WTC11 (cell line): ENCODE measurements around the gene CATSPER1. TPM values are rescaled to one million over a fixed set of nuclear protein-coding genes. Genes with fewer than 3 reads are reported as not detected.

Source experiments
- ATAC-seq: fragments of 200-7000 bp; cut with Tn5 transposase; 2 replicates; pipeline ENCODE4 v1.10.0; 2021; ENCODE audit warnings: mild to moderate bottlenecking, moderate library complexity
- CTCF ChIA-PET: fragments of 300-600 bp; sonication (Branson Sonifier 250); formaldehyde crosslinking; loops from one replicate; lab custom pipeline; 2021; ENCODE audit warnings: antibody characterized with exemption; lab: Charles Lee
- POLR2A ChIA-PET: fragments of 350-600 bp; sonication (Branson Sonifier 250); formaldehyde crosslinking; loops from one replicate; lab custom pipeline; 2021; ENCODE audit warnings: antibody characterized with exemption; lab: Charles Lee
- DNase-seq: peaks from one replicate; pipeline ENCODE4 v3.0.0; 2021; ENCODE audit warnings: low spot score
- H3K27ac Mint-ChIP-seq: 2 replicates; pipeline ENCODE4 v1.8.0; 2021; ENCODE audit warnings: mixed read lengths
- H3K27me3 Mint-ChIP-seq: 2 replicates; pipeline ENCODE4 v1.8.0; 2021; ENCODE audit warnings: low read depth, mild to moderate bottlenecking, moderate library complexity, mixed read lengths
- H3K36me3 Mint-ChIP-seq: 2 replicates; pipeline ENCODE4 v1.8.0; 2021; ENCODE audit warnings: mixed read lengths
- H3K4me1 Mint-ChIP-seq: 2 replicates; pipeline ENCODE4 v1.8.0; 2022; ENCODE audit warnings: mixed read lengths
- H3K4me3 Mint-ChIP-seq: 2 replicates; pipeline ENCODE4 v1.8.0; 2021; ENCODE audit warnings: mild to moderate bottlenecking, moderate library complexity, mixed read lengths
- H3K9me3 Mint-ChIP-seq: 2 replicates; pipeline ENCODE4 v1.8.0; 2021; ENCODE audit warnings: mixed read lengths
- ARID4B ChIP-seq: sonication (generic); formaldehyde crosslinking; IDR thresholded peaks from 2 replicates; pipeline ENCODE4 v1.8.0; 2023; ENCODE audit warnings: missing genetic modification reagents, mild to moderate bottlenecking, borderline replicate concordance
- ATF6 ChIP-seq: sonication (generic); formaldehyde crosslinking; IDR thresholded peaks from 2 replicates; pipeline ENCODE4 v1.8.1; 2023; ENCODE audit warnings: mild to moderate bottlenecking, missing genetic modification reagents
- CDX4 ChIP-seq: fragments of 250-450 bp; sonication (Bioruptor Pico); IDR thresholded peaks from 2 replicates; pipeline ENCODE4 v1.9.0; 2021; ENCODE audit warnings: moderate library complexity, mild to moderate bottlenecking, inconsistent platforms, borderline replicate concordance
- CREB1 ChIP-seq: sonication (generic); formaldehyde crosslinking; IDR thresholded peaks from 2 replicates; pipeline ENCODE4 v1.8.0; 2023; ENCODE audit warnings: mild to moderate bottlenecking, missing genetic modification reagents
- CREM ChIP-seq: sonication (generic); formaldehyde crosslinking; IDR thresholded peaks from 2 replicates; pipeline ENCODE4 v1.8.1; 2022; ENCODE audit warnings: mild to moderate bottlenecking, missing genetic modification reagents, moderate library complexity
- CTCF ChIP-seq: fragments of 200-600 bp; IDR thresholded peaks from 2 replicates; pipeline ENCODE4 v1.8.0; 2022; ENCODE audit warnings: antibody characterized with exemption
- E2F4 ChIP-seq: sonication (generic); formaldehyde crosslinking; IDR thresholded peaks from 2 replicates; pipeline ENCODE4 v1.8.1; 2022; ENCODE audit warnings: low read depth, mild to moderate bottlenecking, moderate library complexity, missing genetic modification reagents, borderline replicate concordance
- EMX1 ChIP-seq: fragments of 250-450 bp; sonication (Bioruptor Pico); IDR thresholded peaks from 2 replicates; pipeline ENCODE4 v1.8.0; 2021; ENCODE audit warnings: mild to moderate bottlenecking
- FOXJ3 ChIP-seq: sonication (generic); formaldehyde crosslinking; IDR thresholded peaks from 2 replicates; pipeline ENCODE4 v1.9.0; 2021; ENCODE audit warnings: missing genetic modification reagents, mild to moderate bottlenecking, borderline replicate concordance
- GRHL2 ChIP-seq: fragments of 250-450 bp; sonication (Bioruptor Pico); IDR thresholded peaks from 2 replicates; pipeline ENCODE4 v1.8.0; 2022; ENCODE audit warnings: mild to moderate bottlenecking, moderate library complexity; ENCODE audit not compliant: insufficient replicate concordance, severe bottlenecking
- IRF1 ChIP-seq: sonication (generic); formaldehyde crosslinking; IDR thresholded peaks from 2 replicates; pipeline ENCODE4 v1.8.0; 2023; ENCODE audit warnings: missing genetic modification reagents
- JAZF1 ChIP-seq: fragments of 250-450 bp; sonication (Bioruptor Pico); IDR thresholded peaks from 2 replicates; pipeline ENCODE4 v1.9.0; 2021; ENCODE audit warnings: moderate library complexity, mild to moderate bottlenecking, inconsistent platforms
- JUN ChIP-seq: sonication (generic); formaldehyde crosslinking; IDR thresholded peaks from 2 replicates; pipeline ENCODE4 v1.8.0; 2023; ENCODE audit warnings: mild to moderate bottlenecking, missing genetic modification reagents
- KAT7 ChIP-seq: sonication (generic); formaldehyde crosslinking; IDR thresholded peaks from 2 replicates; pipeline ENCODE4 v1.8.1; 2023; ENCODE audit warnings: missing genetic modification reagents, mild to moderate bottlenecking, borderline replicate concordance
- NFYB ChIP-seq: sonication (generic); formaldehyde crosslinking; conservative IDR thresholded peaks from 2 replicates; pipeline ENCODE4 v1.8.0; 2022; ENCODE audit warnings: low read depth, missing genetic modification reagents
- RORB ChIP-seq: fragments of 250-450 bp; sonication (Bioruptor Pico); IDR thresholded peaks from 2 replicates; pipeline ENCODE4 v1.9.0; 2021; ENCODE audit warnings: mild to moderate bottlenecking
- SMAD4 ChIP-seq: sonication (generic); formaldehyde crosslinking; IDR thresholded peaks from 2 replicates; pipeline ENCODE4 v1.8.0; 2022; ENCODE audit warnings: mild to moderate bottlenecking, missing genetic modification reagents
- SP1 ChIP-seq: sonication (generic); formaldehyde crosslinking; conservative IDR thresholded peaks from 2 replicates; pipeline ENCODE4 v1.8.1; 2022; ENCODE audit warnings: missing genetic modification reagents
- USF1 ChIP-seq: sonication (generic); formaldehyde crosslinking; IDR thresholded peaks from 2 replicates; pipeline ENCODE4 v1.8.0; 2022; ENCODE audit warnings: mild to moderate bottlenecking, missing genetic modification reagents
- ZNF121 ChIP-seq: sonication (generic); formaldehyde crosslinking; IDR thresholded peaks from 2 replicates; pipeline ENCODE4 v1.8.0; 2023; ENCODE audit warnings: missing genetic modification reagents
- ZNF219 ChIP-seq: sonication (generic); formaldehyde crosslinking; IDR thresholded peaks from 2 replicates; pipeline ENCODE4 v1.8.0; 2023; ENCODE audit warnings: missing genetic modification reagents, mild to moderate bottlenecking, borderline replicate concordance
- ZNF232 ChIP-seq: sonication (generic); formaldehyde crosslinking; IDR thresholded peaks from 2 replicates; pipeline ENCODE4 v1.8.0; 2022; ENCODE audit warnings: mild to moderate bottlenecking, missing genetic modification reagents
- ZNF416 ChIP-seq: fragments of 250-450 bp; sonication (Bioruptor Pico); IDR thresholded peaks from 2 replicates; pipeline ENCODE4 v1.9.0; 2021; ENCODE audit warnings: mild to moderate bottlenecking, inconsistent platforms
- total RNA-seq: library from RNA; stranded (reverse); gene quantifications from 3 replicates; pipeline ENCODE4 v1.2.3, GENCODE V29; 2021

Gene CATSPER1
- total RNA-seq, 1 experiment from 2014 or later, result not detected

- TF ChIP-seq SMAD4 (CRISPR knock-in tag), result no peak
- TF ChIP-seq ARID4B (CRISPR knock-in tag), result no peak
- TF ChIP-seq GRHL2 (CRISPR knock-in tag), result no peak
Measured at GRCh38 chr11:65975771-65976170, 50.5 kb downstream of the CATSPER1 start (continued).

GRCh38 chr11:65973439-65974110, 52.7 kb downstream of the CATSPER1 start:
- H3K4me3 Mint-ChIP-seq, result no peak overlapping the region
- POLR2A ChIA-PET, result no interaction called here
- DNase-seq (no peak), ATAC-seq (no peak)
- CTCF ChIA-PET, result interaction anchor here (0.8 kb wide), 1 partner anchor 72 kb away, joined by 3 read pairs; no protein-coding TSS in a partner anchor
- TF ChIP-seq SP1 (CRISPR knock-in tag) (no peak), EMX1 (CRISPR knock-in tag) (no peak), USF1 (no peak), ZNF232 (CRISPR knock-in tag) (no peak), KAT7 (CRISPR knock-in tag) (no peak), NFYB (CRISPR knock-in tag) (no peak), CREB1 (no peak)
- H3K36me3 Mint-ChIP-seq, result peaks cover 54% of the 10 kb centered on the region
- H3K27me3 Mint-ChIP-seq, result no peaks in the 10 kb centered on the region
- no peaks in the 10 kb centered on the region for H3K9me3 Mint-ChIP-seq
- peaks cover 5% of the 10 kb centered on the region; the same call in 1 of the 2 replicates for H3K4me1 Mint-ChIP-seq
- no peak overlapping the region for H3K27ac Mint-ChIP-seq

GRCh38 chr11:65972116-65972515, 54.2 kb downstream of the CATSPER1 start:
- H3K27ac Mint-ChIP-seq, result peak overlapping the region; percentile 48; the same call in 1 of the 2 replicates
- no peaks in the 10 kb centered on the region for H3K9me3 Mint-ChIP-seq
- CTCF ChIA-PET, result interaction anchor here (0.7 kb wide), 1 partner anchor 295 kb away, joined by 3 read pairs; no protein-coding TSS in a partner anchor

More at GRCh38 chr11:65972116-65972515, 54.2 kb downstream of the CATSPER1 start:
- ATAC-seq, result no peak
- POLR2A ChIA-PET, result no interaction called here
- Mint-ChIP-seq H3K4me1 (peaks cover 5% of the 10 kb centered on the region; the same call in 1 of the 2 replicates), H3K4me3 (no peak overlapping the region), H3K36me3 (peaks cover 59% of the 10 kb centered on the region), H3K27me3 (no peaks in the 10 kb centered on the region)
- no peak for DNase-seq
- TF ChIP-seq CREM (CRISPR knock-in tag) (no peak), JAZF1 (CRISPR knock-in tag) (no peak), RORB (CRISPR knock-in tag) (no peak), ZNF416 (CRISPR knock-in tag) (no peak), ZNF219 (CRISPR knock-in tag) (no peak), JUN (CRISPR knock-in tag) (no peak), ZNF121 (CRISPR knock-in tag) (no peak), FOXJ3 (no peak), E2F4 (CRISPR knock-in tag) (no peak), IRF1 (CRISPR knock-in tag) (no peak), CDX4 (CRISPR knock-in tag) (no peak), ATF6 (CRISPR knock-in tag) (no peak), CTCF (no peak)
